Astrocyte of the hippocampus (primary cell): ENCODE data around the gene DRC7.

Source experiments
- DNase-seq: peaks from one replicate; pipeline ENCODE4 v3.0.0; 2011; ENCODE audit warnings: low read depth, low spot score

The DRC7 gene

DNA sequence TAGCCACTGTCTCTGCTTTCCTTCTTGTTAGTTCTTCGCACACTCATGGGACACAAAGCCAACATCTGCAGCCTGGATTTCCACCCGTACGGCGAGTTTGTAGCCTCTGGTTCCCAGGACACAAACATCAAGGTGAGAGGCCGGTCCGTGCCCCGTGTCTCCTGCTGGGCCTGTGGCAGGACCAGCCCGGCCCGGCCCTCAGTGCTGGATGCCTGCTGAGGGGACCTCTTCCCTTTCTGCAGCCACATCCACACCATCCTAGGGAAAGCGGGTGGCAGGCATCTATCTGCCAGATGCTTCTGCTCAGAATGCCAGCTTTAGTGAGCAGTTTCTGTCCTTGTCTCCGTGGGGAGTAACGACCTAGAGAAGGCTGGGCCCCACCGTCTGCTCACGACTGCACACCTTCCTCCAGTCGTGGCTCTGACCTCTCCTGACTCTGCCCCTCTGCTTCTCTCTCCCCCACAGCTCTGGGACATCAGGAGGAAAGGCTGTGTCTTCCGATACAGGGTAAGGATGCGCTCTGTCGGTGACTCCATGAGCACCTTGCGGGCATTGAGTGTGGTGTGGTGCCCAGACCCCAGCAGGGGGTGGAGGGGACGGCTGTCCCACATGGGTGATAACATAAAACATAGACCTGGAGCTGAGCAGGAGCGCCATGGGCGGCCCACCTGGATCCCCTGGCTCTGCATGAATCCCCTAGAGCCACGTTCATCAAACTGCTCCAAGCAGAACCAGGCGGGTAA lies 56.4 kb downstream of the DRC7 start:
- DNase-seq: no peak

DNA sequence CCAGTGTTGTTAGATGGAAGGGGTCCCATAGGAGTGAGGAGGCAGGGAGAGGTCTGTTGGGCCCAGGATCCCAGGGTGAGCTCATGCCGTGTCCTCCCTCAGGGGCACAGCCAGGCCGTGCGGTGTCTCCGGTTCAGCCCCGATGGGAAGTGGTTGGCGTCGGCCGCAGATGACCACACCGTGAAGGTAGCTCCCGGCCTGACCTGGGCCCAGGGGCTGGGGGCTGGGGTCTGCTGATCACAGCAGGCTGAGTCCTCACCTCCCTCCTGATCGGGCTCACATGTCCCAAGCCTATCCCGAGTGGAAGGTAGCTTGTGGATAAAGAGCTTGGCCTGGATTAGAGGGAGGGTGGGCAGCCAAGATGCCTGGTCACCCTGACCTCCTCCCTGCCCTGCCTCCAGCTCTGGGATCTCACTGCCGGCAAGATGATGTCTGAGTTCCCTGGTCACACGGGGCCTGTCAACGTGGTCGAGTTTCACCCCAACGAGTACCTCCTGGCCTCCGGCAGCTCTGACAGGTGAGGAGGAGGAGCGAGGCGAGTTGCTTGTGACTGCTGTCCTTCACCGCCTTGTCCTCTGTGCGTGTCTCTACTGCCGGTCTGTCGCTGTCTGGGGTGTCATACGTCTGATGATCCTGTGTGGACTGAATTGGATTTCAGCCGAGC lies 57.1 kb downstream of the DRC7 start:
- DNase-seq: no peak

- DNase-seq: no peak
Measured at GRCh38 chr16:57752203-57752580, 57.6 kb downstream of the DRC7 start.

DNA sequence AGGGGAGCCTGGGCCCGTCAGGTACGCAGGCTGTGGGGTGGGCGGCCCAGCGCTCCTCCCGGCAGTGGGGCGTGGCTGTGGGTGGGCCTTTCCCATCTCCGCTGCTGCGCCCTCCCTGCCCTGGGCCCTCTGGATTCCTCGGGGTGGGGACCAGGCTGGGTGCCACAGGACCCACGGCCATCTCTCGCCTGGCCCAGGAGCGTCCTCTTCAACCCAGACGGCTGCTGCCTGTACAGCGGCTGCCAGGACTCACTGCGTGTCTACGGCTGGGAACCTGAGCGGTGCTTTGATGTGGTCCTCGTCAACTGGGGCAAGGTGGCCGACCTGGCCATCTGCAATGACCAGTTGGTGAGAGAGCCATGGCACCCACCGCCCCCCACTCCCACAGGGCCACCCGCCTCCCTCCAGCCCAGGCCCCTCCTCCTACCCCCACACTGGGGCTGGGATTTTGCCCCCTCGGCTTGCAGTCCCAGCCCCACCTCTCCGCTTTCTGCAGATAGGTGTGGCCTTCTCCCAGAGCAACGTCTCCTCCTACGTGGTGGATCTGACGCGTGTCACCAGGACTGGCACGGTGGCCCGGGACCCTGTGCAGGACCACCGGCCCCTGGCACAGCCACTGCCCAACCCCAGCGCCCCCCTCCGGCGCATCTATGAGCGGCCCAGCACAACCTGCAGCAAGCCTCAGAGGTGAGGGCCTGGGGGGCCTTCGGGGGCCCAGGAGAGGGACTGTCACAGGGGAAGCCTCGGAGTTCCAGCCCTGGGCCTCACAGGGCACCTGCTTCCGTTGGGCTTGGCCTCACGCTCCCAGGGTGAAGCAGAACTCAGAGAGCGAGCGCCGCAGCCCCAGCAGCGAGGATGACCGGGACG lies 58.2 kb downstream of the DRC7 start:
- no peak for DNase-seq

DNA sequence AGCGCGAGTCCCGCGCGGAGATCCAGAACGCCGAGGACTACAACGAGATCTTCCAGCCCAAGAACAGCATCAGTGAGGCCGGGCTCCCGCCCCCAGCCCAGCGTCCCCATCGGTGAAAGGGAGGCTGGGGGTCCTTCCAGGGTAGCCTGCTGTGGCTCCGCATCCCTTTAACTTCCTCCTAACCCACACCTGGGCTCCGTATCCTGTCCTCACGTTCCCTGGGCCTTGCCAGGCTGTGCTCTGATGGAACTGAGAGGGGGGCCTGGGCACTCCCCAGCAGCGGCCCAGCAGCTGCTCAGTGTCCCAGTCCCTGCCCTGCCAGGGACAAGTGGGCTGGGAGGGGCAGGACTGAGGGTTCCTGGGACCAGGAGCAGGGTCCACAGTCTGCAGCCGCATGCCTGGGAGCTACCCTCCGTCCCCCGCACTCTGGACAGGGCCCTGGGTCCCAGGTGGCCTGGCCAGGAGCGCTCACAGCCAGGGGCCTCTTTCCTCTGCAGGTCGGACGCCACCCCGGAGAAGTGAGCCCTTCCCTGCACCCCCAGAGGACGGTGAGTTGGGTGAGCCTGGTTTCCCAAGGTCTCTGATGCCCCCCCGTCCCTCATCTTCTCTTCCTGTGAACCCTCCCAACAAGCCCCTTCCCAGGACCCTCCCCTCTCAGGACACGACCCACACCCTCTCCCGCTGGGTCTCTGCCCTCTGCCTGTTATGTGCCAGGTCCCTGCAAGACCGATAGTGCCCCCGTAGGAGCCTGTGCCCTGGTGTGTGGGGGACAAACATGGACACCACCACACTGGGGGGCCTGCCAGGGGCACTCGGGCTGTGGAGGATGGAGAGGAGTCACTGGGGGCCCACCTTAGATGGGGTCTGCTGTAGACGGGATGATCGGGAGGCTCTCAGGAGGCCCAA lies 59.1 kb downstream of the DRC7 start:
- no peak for DNase-seq

DNA sequence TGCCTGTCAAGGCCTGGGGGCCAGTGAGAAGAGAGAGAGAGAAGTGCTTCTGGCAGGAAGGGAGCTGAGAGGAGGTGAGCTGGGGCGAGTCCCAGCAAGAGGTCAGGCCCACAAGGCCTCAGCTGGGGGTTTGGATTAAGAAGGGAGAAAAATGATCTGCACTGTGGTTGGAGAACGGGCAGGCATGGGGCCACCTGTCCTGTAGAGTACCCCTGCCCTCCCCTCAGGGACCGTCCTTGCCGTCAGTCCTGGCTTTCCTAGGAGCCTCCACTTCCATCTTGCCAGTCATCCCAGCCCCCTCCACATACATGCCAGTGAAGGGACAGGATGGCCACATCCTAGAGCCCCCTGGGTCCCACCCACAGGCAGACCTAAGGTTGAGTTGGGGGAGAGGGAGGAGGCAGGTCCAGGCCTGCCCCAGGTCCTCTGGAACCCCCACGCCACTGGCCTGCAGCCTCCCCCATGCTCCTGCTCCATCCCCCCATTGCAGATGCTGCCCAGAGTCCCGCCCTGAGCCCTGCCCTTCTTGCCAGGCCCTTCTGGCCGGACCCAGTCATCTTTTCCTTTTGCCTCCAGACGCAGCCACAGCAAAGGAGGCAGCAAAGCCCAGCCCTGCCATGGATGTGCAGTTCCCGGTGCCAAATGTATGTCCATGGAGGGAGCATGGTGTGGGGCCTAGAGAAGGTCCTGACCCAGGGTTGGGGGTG lies 59.9 kb downstream of the DRC7 start:
- no peak for DNase-seq

GRCh38 chr16:57755061-57755684 lies 60.6 kb downstream of the DRC7 start:
- no peak for DNase-seq

- DNase-seq: no peak
Measured at GRCh38 chr16:57755726-57756423, 61.3 kb downstream of the DRC7 start.

GRCh38 chr16:57756424-57757325 lies 62.1 kb downstream of the DRC7 start:
- DNase-seq: no peak

- peak; percentile 91 for DNase-seq
Measured at GRCh38 chr16:57757326-57757786, 62.8 kb downstream of the DRC7 start.

DNA sequence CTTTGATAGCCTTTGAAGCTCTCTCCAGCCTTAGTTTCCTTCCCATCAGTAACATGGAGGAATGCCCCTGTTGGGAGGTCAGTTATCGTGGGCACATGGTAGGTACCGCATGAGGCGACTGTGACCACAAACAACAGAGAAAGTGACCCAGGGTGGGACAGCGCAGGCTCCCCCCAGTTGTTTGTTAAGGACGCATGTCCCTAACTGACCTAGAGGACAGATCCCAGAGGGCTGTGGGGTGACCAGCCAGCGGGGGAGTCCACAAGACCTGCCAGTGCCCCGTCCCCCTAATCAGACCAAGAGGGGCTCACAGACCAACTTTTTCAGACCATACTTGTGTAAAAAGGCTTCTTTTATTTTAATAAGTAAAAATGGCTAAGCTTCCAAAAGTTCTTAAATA lies 63.3 kb downstream of the DRC7 start:
- no peak for DNase-seq

GRCh38 chr16:57758331-57759117 lies 63.9 kb downstream of the DRC7 start:
- no peak for DNase-seq

DNA sequence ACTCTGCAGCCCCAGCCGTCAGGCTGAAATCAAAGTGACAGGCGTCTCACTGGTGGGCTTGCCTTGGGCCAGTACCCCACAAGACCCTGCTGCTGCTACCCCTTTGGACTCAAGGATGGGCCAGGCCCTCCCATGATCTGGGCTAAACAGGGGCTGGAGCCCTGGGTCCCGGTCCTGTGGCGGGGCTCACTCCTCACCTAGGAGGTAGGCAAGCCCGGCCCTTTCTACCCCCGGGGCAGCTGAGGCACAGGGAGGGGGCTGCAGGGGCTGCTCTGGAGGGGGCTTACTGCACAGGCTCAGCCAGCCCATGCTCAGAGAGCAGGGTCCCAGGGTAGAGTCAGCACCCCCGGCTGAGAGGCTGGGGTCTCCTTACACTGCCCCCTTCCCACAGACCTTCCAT lies 64.5 kb downstream of the DRC7 start:
- no peak for DNase-seq

GRCh38 chr16:57759541-57760356 lies 65.1 kb downstream of the DRC7 start:
- no peak for DNase-seq

- no peak for DNase-seq
Measured at GRCh38 chr16:57760357-57761160, 66.0 kb downstream of the DRC7 start.

DNA sequence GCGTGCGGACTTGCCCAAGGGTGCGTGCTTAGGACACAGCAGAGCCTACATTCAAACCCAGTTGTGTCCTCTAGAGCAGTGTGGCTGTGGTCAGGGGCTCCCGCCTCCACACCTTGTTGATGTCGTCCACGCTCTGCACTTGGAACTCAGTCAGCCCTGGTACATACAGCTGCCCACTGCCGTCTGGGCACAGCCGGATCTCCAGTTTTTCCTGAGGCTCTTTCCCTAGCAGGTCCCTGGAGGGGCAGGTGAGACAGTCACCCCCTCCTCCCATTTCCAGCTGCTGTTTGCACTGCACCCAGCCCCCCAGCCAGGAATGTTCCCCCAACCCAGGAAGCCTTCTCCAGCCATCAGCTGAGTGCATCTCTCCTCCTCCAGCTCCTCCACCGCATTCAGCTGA lies 66.7 kb downstream of the DRC7 start:
- DNase-seq: no peak
